Cardiac muscle cell (in vitro differentiated cells and primary cell): ENCODE results near the gene FBXO10. TPM values are rescaled to one million over a fixed set of nuclear protein-coding genes. Genes with fewer than 3 reads are reported as not detected.

ENCODE experiments used
- DNase-seq, 2 donors: peaks; one replicate each; pipeline versions ENCODE4 v3.0.0 to v3.0.0-alpha.2; 2010 to 2017; ENCODE audit warnings: low read depth in 1 of 2, low spot score in 1 of 2
- H3K27ac ChIP-seq: fragments of 200-600 bp; sonication (generic); 2 replicates; pipeline ENCODE4 v1.5.1; 2016
- H3K27me3 ChIP-seq: fragments of 200-600 bp; sonication (generic); 2 replicates; pipeline ENCODE4 v1.6.0; 2016; ENCODE audit warnings: control low read depth
- H3K36me3 ChIP-seq: fragments of 200-600 bp; sonication (generic); 2 replicates; pipeline ENCODE4 v1.5.1; 2016; ENCODE audit warnings: control low read depth
- H3K4me1 ChIP-seq: fragments of 200-600 bp; sonication (generic); 2 replicates; pipeline ENCODE4 v1.8.1; 2017; ENCODE audit warnings: low read depth, mild to moderate bottlenecking, mixed run types
- H3K4me3 ChIP-seq: fragments of 200-600 bp; sonication (generic); 2 replicates; pipeline ENCODE4 v1.5.1; 2016; ENCODE audit warnings: mild to moderate bottlenecking
- H3K9me3 ChIP-seq: fragments of 200-600 bp; sonication (generic); 2 replicates; pipeline ENCODE4 v1.5.1; 2017; ENCODE audit warnings: low read depth, mild to moderate bottlenecking, control low read depth
- polyA plus RNA-seq: library from polyadenylated mRNA; unstranded; fragments of >200 nt; fragmentation: Nextera tagmentation; extraction: Ambion mirVana; gene quantifications from 2 replicates; pipeline ENCODE4 v1.2.1, GENCODE V29; 2016
- total RNA-seq: library from RNA; depleted of rRNA; stranded (reverse); fragments of >200 nt; gene quantifications from 2 replicates; pipeline ENCODE4 v1.2.3, GENCODE V29; 2016
- TF ChIP-seq, protein P1 (sequence below): IDR thresholded peaks from 2 replicates; pipeline ENCODE4 v1.5.1; 2012; ENCODE audit warnings: low read depth, mild to moderate bottlenecking, low read length

Gene FBXO10
- total and polyA plus RNA-seq, 2 experiments from 2014 or later, result 10.6 to 19.8 TPM

- no peaks in the 10 kb centered on the region for H3K27me3 ChIP-seq
- H3K4me3 ChIP-seq, result no peak overlapping the region
- TF ChIP-seq, protein P1, sequence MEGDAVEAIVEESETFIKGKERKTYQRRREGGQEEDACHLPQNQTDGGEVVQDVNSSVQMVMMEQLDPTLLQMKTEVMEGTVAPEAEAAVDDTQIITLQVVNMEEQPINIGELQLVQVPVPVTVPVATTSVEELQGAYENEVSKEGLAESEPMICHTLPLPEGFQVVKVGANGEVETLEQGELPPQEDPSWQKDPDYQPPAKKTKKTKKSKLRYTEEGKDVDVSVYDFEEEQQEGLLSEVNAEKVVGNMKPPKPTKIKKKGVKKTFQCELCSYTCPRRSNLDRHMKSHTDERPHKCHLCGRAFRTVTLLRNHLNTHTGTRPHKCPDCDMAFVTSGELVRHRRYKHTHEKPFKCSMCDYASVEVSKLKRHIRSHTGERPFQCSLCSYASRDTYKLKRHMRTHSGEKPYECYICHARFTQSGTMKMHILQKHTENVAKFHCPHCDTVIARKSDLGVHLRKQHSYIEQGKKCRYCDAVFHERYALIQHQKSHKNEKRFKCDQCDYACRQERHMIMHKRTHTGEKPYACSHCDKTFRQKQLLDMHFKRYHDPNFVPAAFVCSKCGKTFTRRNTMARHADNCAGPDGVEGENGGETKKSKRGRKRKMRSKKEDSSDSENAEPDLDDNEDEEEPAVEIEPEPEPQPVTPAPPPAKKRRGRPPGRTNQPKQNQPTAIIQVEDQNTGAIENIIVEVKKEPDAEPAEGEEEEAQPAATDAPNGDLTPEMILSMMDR, result no peak
- no peak for DNase-seq
- H3K36me3 ChIP-seq, result peaks cover 43% of the 10 kb centered on the region
- no peaks in the 10 kb centered on the region for H3K9me3 ChIP-seq
- no peak overlapping the region for H3K27ac ChIP-seq
- H3K4me1 ChIP-seq, result no peaks in the 10 kb centered on the region
These were observed 47.3 kb downstream of the FBXO10 start for GRCh38 chr9:37528652-37529471.

DNA sequence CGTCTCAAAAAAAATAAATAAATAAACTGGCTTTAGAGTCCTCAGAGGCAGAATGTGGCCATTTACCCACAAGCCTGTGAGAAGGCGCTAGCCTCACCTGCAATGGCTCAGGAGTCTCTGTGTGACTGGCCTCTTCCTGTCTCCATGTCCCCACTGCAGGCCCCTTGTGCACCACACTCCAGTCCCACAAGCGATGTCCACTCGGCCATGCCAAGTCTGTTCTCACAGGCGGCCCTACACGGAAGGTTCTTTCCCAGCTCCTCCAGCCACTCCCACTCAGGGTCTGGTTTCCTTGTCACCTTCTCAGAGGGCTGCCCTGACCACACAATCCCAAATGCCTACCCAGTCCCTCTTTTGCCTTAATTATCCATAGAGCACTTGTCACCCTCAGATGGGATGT is 52.3 kb downstream of the FBXO10 start:
- Histone ChIP-seq H3K36me3 (peaks cover 36% of the 10 kb centered on the region), H3K27me3 (no peaks in the 10 kb centered on the region), H3K9me3 (no peaks in the 10 kb centered on the region), H3K4me3 (no peak overlapping the region), H3K27ac (no peak overlapping the region), H3K4me1 (no peaks in the 10 kb centered on the region)
- DNase-seq, result no peak
- TF ChIP-seq, protein P1, result no peak

- DNase-seq, result no peak
- TF ChIP-seq, protein P1, result no peak
- peaks cover 36% of the 10 kb centered on the region for H3K36me3 ChIP-seq
These were observed 53.2 kb downstream of the FBXO10 start for GRCh38 chr9:37522971-37523370.

GRCh38 chr9:37521111-37521510 is 55.1 kb downstream of the FBXO10 start:
- TF ChIP-seq, protein P1, result no peak
- no peaks in the 10 kb centered on the region for H3K9me3 ChIP-seq
- no peak for DNase-seq
- no peak overlapping the region for H3K4me3 ChIP-seq
- no peaks in the 10 kb centered on the region for H3K4me1 ChIP-seq
- peaks cover 34% of the 10 kb centered on the region for H3K36me3 ChIP-seq
- no peak overlapping the region for H3K27ac ChIP-seq
- H3K27me3 ChIP-seq, result no peaks in the 10 kb centered on the region

More at GRCh38 chr9:37522971-37523370, 53.2 kb downstream of the FBXO10 start:
- Histone ChIP-seq H3K4me1 (no peaks in the 10 kb centered on the region), H3K27me3 (no peaks in the 10 kb centered on the region), H3K9me3 (no peaks in the 10 kb centered on the region), H3K27ac (no peak overlapping the region), H3K4me3 (no peak overlapping the region)

DNA sequence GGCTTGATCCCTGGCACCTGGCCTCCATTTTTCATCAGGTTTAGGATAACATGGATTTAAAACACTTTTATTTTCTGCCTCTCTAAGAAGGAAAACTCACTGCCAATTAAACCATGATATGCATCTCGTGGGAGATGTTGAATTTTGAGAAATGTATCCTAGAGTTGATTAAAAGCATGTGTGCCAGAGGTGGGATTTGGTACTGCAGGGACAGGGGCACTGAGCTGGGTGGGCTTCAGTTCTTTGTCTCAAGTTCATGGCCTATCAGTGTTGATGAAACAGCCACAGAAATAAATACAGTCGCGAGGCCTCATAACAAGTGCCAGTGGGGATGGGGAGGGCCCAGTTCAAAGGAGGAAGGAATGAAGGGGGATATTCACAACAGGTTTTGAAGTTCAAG is 55.5 kb downstream of the FBXO10 start:
- H3K27me3 ChIP-seq, result no peaks in the 10 kb centered on the region
- TF ChIP-seq, protein P1, result no peak
- no peak overlapping the region for H3K27ac ChIP-seq
- peaks cover 30% of the 10 kb centered on the region for H3K36me3 ChIP-seq
- DNase-seq, result no peak
- H3K9me3 ChIP-seq, result no peaks in the 10 kb centered on the region
- no peak overlapping the region for H3K4me3 ChIP-seq
- H3K4me1 ChIP-seq, result no peaks in the 10 kb centered on the region
